ENCODE data around the gene SMARCC1. TPM values are rescaled to one million over a fixed set of nuclear protein-coding genes. Genes with fewer than 3 reads are reported as not detected.

Gene SMARCC1
- polyA plus RNA-seq, 2 of the 4 experiments (the other 2 are of a cell fraction), result 27.1 to 27.5 TPM

DNA sequence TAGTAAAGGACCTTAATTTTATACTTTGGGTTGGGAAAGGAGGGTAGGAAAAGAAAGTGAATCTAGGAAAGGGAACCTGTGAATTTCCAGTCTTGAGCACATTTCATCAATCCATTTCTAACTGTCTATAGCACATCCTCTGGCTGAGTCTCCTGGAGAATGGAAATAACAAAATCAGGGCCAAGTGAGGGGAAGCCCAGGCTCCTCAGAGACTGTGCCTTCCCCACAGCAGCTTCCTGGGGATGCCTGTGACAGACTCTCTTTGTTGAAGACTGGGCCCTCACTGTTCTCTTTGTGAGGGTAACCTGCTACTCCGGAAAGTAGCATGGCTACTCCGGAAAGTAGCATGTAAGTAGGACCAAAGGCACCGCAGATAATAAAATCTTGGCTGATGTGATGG, 180.4 kb downstream of the SMARCC1 start:
- POLR2A ChIA-PET, result no interaction called here
- WGBS (ENCODE audit: missing lambda C conversion rate), result 93% methylated on average over 3 of the region's 3 CpGs
- TF ChIP-seq ZFP36 (IDR thresholded peaks at IDR 0.05; ENCODE audit: borderline replicate concordance, partially characterized antibody) (no peak), CEBPB (IDR thresholded peaks at IDR 0.05) (no peak), JUNB (IDR thresholded peaks at IDR 0.05) (no peak), MAZ (IDR thresholded peaks at IDR 0.05; ENCODE audit: borderline replicate concordance, low read depth, low read length) (no peak), EHMT2 (IDR thresholded peaks at IDR 0.05; ENCODE audit: low read depth) (no peak), FOSL2 (IDR thresholded peaks at IDR 0.05) (no peak), FOSL2 (CRISPR knock-in tag; IDR thresholded peaks at IDR 0.05) (no peak), HOXB13 (CRISPR knock-in tag; IDR thresholded peaks at IDR 0.05; ENCODE audit: low read depth) (no peak), RNF2 (IDR thresholded peaks at IDR 0.05; ENCODE audit: borderline replicate concordance, low read depth) (no peak), POLR2A (IDR thresholded peaks at IDR 0.05; ENCODE audit: low read length) (no peak), ESRRA (IDR thresholded peaks at IDR 0.05; ENCODE audit: borderline replicate concordance, low read length) (no peak)
- TF ChIP-seq, protein P1, sequence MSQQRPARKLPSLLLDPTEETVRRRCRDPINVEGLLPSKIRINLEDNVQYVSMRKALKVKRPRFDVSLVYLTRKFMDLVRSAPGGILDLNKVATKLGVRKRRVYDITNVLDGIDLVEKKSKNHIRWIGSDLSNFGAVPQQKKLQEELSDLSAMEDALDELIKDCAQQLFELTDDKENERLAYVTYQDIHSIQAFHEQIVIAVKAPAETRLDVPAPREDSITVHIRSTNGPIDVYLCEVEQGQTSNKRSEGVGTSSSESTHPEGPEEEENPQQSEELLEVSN (IDR thresholded peaks at IDR 0.05; ENCODE audit: borderline replicate concordance, low read depth), result no peak
- TF ChIP-seq, protein P2, sequence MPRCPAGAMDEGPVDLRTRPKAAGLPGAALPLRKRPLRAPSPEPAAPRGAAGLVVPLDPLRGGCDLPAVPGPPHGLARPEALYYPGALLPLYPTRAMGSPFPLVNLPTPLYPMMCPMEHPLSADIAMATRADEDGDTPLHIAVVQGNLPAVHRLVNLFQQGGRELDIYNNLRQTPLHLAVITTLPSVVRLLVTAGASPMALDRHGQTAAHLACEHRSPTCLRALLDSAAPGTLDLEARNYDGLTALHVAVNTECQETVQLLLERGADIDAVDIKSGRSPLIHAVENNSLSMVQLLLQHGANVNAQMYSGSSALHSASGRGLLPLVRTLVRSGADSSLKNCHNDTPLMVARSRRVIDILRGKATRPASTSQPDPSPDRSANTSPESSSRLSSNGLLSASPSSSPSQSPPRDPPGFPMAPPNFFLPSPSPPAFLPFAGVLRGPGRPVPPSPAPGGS (IDR thresholded peaks at IDR 0.05), result no peak
- TF ChIP-seq, protein P3, sequence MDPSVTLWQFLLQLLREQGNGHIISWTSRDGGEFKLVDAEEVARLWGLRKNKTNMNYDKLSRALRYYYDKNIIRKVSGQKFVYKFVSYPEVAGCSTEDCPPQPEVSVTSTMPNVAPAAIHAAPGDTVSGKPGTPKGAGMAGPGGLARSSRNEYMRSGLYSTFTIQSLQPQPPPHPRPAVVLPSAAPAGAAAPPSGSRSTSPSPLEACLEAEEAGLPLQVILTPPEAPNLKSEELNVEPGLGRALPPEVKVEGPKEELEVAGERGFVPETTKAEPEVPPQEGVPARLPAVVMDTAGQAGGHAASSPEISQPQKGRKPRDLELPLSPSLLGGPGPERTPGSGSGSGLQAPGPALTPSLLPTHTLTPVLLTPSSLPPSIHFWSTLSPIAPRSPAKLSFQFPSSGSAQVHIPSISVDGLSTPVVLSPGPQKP (IDR thresholded peaks at IDR 0.05; ENCODE audit: low read depth, low read length), result no peak
- TF ChIP-seq, protein P4, sequence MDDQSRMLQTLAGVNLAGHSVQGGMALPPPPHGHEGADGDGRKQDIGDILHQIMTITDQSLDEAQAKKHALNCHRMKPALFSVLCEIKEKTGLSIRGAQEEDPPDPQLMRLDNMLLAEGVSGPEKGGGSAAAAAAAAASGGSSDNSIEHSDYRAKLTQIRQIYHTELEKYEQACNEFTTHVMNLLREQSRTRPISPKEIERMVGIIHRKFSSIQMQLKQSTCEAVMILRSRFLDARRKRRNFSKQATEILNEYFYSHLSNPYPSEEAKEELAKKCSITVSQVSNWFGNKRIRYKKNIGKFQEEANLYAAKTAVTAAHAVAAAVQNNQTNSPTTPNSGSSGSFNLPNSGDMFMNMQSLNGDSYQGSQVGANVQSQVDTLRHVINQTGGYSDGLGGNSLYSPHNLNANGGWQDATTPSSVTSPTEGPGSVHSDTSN (IDR thresholded peaks at IDR 0.05), result no peak
- H3K9me3 ChIP-seq, result no peaks in the 10 kb centered on the region
- no peak overlapping the region for H3K4me2 ChIP-seq
- FAIRE-seq (no peak), ATAC-seq (no peak), DNase-seq (ENCODE audit: low read depth in 1 of 2, low spot score in 1 of 2) (no peak)
- CTCF ChIA-PET, result interaction anchor here (1.0 kb wide), 1 partner anchor 79 kb away, joined by 3 read pairs; no protein-coding TSS in a partner anchor
- H3K4me3 ChIP-seq, result no peak overlapping the region
- H3K27ac ChIP-seq, result no peak overlapping the region
- no peaks in the 10 kb centered on the region for H3K4me1 ChIP-seq

DNA sequence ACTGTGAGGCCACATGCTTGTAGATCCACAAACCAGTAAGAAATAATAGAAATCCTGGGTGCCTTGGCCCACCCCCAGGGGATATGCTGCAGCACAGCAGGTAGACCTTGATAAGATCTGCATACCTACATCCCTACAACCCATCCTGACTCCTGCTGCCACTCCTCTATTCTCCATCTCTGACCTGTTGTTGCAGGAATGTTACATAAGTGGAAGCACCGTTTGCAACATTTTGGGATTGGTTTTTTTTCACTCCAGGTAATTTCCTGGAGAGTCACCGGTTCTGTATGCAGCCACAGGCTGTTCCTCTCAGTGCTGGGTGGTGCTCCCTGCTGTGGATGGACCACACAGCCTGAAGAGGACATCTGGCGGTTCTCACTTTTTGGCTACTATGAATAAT, 186.9 kb downstream of the SMARCC1 start:
- Histone ChIP-seq H3K4me2 (no peak overlapping the region), H3K4me1 (no peaks in the 10 kb centered on the region), H3K9me3 (no peaks in the 10 kb centered on the region), H3K4me3 (no peak overlapping the region), H3K27ac (no peak overlapping the region)
- no peak for DNase-seq (ENCODE audit: low read depth in 1 of 2, low spot score in 1 of 2)
- POLR2A ChIA-PET, result no interaction called here
- CTCF ChIA-PET, result no interaction called here
- no peak for TF ChIP-seq CHD2 (IDR thresholded peaks at IDR 0.05; ENCODE audit: low read length, partially characterized antibody)
- no peak for TF ChIP-seq MAZ (IDR thresholded peaks at IDR 0.05; ENCODE audit: borderline replicate concordance, low read depth, low read length)
- no peak for TF ChIP-seq GATA3 (IDR thresholded peaks at IDR 0.05; ENCODE audit: borderline replicate concordance)
- TF ChIP-seq NFE2L2 (conservative IDR thresholded peaks at IDR 0.05; ENCODE audit: low read length), result no peak
- no peak for TF ChIP-seq ZNF302 (CRISPR knock-in tag; IDR thresholded peaks at IDR 0.05)
- TF ChIP-seq, protein P3 (IDR thresholded peaks at IDR 0.05; ENCODE audit: low read depth, low read length), result no peak
- TF ChIP-seq FOSB (CRISPR knock-in tag; IDR thresholded peaks at IDR 0.05), result no peak
- no peak for TF ChIP-seq MAFK (IDR thresholded peaks at IDR 0.05; ENCODE audit: partially characterized antibody)
- FAIRE-seq, result no peak
- no peak for ATAC-seq
- 74% methylated on average over 3 of the region's 3 CpGs for WGBS (ENCODE audit: missing lambda C conversion rate)

Measured in A549 (cell line).